Muscle layer of colon (tissue), 2 donors: ENCODE measurements around the gene RNF222.
"Not testable (repeated sequence)": the region's sequence is repeated elsewhere in the genome, so short reads cannot be mapped to it uniquely, and the experiment has no call there.

Experiments
- H3K27ac ChIP-seq: one replicate; pipeline ENCODE4 v1.7.0; 2013; ENCODE audit warnings: low read depth, mild to moderate bottlenecking, low read length, moderate library complexity
- H3K27me3 ChIP-seq, 2 donors: one replicate each; pipeline ENCODE4 v1.7.0; 2013; ENCODE audit warnings: low read length in 2 of 2, mild to moderate bottlenecking in 2 of 2; ENCODE audit not compliant: insufficient read depth in 2 of 2, control insufficient read depth in 1 of 2
- H3K36me3 ChIP-seq: one replicate; pipeline ENCODE4 v1.7.0; 2013; ENCODE audit warnings: mild to moderate bottlenecking, low read length; ENCODE audit not compliant: insufficient read depth
- H3K4me1 ChIP-seq: one replicate; pipeline ENCODE4 v1.7.0; 2013; ENCODE audit warnings: mild to moderate bottlenecking, low read length; ENCODE audit not compliant: insufficient read depth
- H3K4me3 ChIP-seq, 2 donors: one replicate each; pipeline ENCODE4 v1.7.0; 2013; ENCODE audit warnings: low read length in 2 of 2, low read depth in 1 of 2, mild to moderate bottlenecking in 1 of 2, moderate library complexity in 1 of 2
- H3K9ac ChIP-seq: one replicate; pipeline ENCODE4 v1.7.0; 2013; ENCODE audit warnings: low read length
- H3K9me3 ChIP-seq: one replicate; pipeline ENCODE4 v1.7.0; 2013; ENCODE audit warnings: mild to moderate bottlenecking, low read length
- donor health status: abdominal sarcoma.
- donor health status: Adenocarcinoma of cecum.

The RNF222 gene

GRCh38 chr17:8360260-8360659, 37.4 kb downstream of the RNF222 start:
- Histone ChIP-seq H3K27me3 (no peaks in the 10 kb centered on the region), H3K27ac (no peak overlapping the region), H3K4me1 (no peaks in the 10 kb centered on the region), H3K36me3 (no peaks in the 10 kb centered on the region), H3K9ac (no peak overlapping the region), H3K9me3 (no peaks in the 10 kb centered on the region), H3K4me3 (no peak overlapping the region)

- H3K4me1 ChIP-seq = no peaks in the 10 kb centered on the region
- H3K9ac ChIP-seq = no peak overlapping the region
- no peaks in the 10 kb centered on the region for H3K27me3 ChIP-seq
- H3K4me3 ChIP-seq = no peak overlapping the region
- H3K27ac ChIP-seq = no peak overlapping the region
- no peaks in the 10 kb centered on the region for H3K9me3 ChIP-seq
- H3K36me3 ChIP-seq = no peaks in the 10 kb centered on the region
Measured at GRCh38 chr17:8359769-8360168, 37.9 kb downstream of the RNF222 start.

DNA sequence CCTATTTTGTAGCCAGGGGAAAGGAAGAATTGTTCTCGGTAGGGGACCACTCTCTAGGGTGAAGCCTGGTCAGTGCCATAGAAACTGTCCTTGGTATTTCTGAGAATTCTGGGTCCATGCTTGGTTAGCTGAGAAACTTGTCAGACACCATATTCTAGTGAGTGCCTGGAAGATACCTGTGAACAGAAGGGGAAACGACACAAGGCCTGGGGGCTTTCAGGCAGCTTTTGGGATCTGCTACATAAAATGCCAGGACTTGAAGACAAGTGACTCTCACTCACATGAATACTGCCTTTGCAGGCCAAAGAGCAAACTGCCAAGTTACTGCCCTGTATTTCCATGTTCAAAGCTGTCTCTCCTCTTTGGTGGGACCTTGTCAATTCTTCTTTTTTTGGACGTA, 39.7 kb downstream of the RNF222 start:
- Histone ChIP-seq H3K27me3 (no peaks in the 10 kb centered on the region), H3K9ac (no peak overlapping the region), H3K27ac (no peak overlapping the region), H3K9me3 (no peaks in the 10 kb centered on the region), H3K4me3 (no peak overlapping the region), H3K4me1 (no peaks in the 10 kb centered on the region), H3K36me3 (no peaks in the 10 kb centered on the region)

DNA sequence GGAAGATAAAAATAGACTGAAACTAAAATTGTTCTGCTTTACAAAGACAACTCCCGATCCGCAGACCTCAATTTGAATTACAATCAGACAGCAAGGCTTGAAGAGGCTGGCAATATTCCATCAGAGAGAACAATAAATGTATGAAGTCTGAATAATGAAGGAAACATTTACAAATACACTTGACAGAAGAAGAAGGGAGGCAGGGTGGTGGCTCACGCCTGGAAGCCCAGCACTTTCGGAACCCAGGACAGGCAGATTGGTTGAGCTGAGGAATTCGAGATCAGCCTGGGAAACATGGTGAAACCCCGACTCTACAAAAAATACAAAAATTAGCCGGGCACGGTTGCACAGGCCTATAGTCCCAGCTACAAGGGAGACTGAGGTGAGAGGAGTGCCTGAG, 43.4 kb downstream of the RNF222 start:
- no peaks in the 10 kb centered on the region for H3K27me3 ChIP-seq
- H3K36me3 ChIP-seq = no peaks in the 10 kb centered on the region
- H3K4me3 ChIP-seq = no peak overlapping the region
- no peaks in the 10 kb centered on the region for H3K9me3 ChIP-seq
- no peak overlapping the region for H3K27ac ChIP-seq
- H3K4me1 ChIP-seq = no peaks in the 10 kb centered on the region
- no peak overlapping the region for H3K9ac ChIP-seq

GRCh38 chr17:8353736-8354135, 43.9 kb downstream of the RNF222 start:
- H3K9ac ChIP-seq = no peak overlapping the region
- no peaks in the 10 kb centered on the region for H3K4me1 ChIP-seq
- no peak overlapping the region for H3K27ac ChIP-seq

GRCh38 chr17:8350339-8350738, 47.3 kb downstream of the RNF222 start:
- H3K4me1 ChIP-seq = no peaks in the 10 kb centered on the region
- H3K4me3 ChIP-seq = no peak overlapping the region
- no peaks in the 10 kb centered on the region for H3K9me3 ChIP-seq
- H3K36me3 ChIP-seq = no peaks in the 10 kb centered on the region
- no peak overlapping the region for H3K27ac ChIP-seq
- no peak overlapping the region for H3K9ac ChIP-seq
- H3K27me3 ChIP-seq = no peaks in the 10 kb centered on the region

More at GRCh38 chr17:8353736-8354135, 43.9 kb downstream of the RNF222 start:
- no peaks in the 10 kb centered on the region for H3K36me3 ChIP-seq
- H3K27me3 ChIP-seq = no peaks in the 10 kb centered on the region
- no peak overlapping the region for H3K4me3 ChIP-seq
- no peaks in the 10 kb centered on the region for H3K9me3 ChIP-seq

DNA sequence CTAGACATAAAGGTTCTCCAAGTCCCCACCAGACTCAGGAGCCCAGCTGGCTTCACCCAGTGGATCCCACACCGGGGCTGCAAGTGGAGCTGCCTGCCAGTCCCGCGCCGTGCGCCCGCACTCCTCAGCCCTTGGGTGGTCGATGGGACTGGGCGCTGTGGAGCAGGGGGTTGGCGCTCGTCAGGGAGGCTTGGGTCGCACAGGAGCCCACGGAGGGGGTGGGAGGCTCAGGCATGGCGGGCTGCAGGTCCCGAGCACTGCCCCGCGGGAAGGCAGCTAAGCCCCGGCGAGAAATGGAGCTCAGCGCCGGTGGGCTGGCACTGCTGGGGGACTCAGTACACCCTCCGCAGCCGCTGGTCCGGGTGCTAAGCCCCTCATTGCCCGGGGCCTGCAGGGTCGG, 50.6 kb downstream of the RNF222 start:
- not testable (repeated sequence) for H3K9ac ChIP-seq, H3K4me1 ChIP-seq, H3K4me3 ChIP-seq, H3K27me3 ChIP-seq, H3K9me3 ChIP-seq, H3K36me3 ChIP-seq, H3K27ac ChIP-seq

DNA sequence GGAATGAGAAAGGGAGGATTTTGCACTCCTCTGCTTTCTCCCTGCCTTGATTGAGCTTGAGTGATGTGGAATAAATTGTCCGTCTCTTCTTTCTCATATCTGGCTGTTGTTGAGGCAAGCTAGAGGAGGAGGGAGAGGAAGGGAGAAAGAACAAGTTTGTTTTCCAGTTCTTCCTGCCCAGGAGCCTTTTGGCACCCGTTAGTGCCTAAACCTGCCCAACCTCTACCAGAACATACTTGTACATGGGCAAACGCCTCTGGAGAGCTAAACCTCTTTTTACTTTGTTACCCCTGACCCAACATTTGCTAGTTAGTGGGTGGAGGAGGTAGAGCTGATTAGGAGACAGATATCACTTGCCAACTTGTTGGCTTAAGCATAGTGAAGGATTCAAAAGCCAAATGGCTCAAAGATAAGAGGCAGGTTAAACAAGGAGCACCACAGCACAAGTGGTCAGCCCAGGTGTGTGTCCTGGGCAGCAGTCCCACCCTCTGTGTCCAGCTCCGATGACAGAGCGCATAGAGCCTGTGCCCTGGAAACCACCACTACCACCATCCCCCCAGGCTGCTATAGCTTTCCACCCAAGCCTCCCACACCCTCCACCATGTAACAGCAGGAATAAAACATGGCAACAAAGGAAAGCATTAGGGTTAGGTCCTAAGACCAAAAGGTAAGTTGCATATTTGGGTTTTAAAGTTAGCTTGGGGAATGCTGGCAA, 51.5 kb downstream of the RNF222 start:
- H3K27ac ChIP-seq = no peak overlapping the region
- H3K9ac ChIP-seq = no peak overlapping the region
- H3K27me3 ChIP-seq = no peaks in the 10 kb centered on the region
- H3K4me3 ChIP-seq = no peak overlapping the region
- H3K36me3 ChIP-seq = no peaks in the 10 kb centered on the region
- no peaks in the 10 kb centered on the region for H3K9me3 ChIP-seq
- no peaks in the 10 kb centered on the region for H3K4me1 ChIP-seq

DNA sequence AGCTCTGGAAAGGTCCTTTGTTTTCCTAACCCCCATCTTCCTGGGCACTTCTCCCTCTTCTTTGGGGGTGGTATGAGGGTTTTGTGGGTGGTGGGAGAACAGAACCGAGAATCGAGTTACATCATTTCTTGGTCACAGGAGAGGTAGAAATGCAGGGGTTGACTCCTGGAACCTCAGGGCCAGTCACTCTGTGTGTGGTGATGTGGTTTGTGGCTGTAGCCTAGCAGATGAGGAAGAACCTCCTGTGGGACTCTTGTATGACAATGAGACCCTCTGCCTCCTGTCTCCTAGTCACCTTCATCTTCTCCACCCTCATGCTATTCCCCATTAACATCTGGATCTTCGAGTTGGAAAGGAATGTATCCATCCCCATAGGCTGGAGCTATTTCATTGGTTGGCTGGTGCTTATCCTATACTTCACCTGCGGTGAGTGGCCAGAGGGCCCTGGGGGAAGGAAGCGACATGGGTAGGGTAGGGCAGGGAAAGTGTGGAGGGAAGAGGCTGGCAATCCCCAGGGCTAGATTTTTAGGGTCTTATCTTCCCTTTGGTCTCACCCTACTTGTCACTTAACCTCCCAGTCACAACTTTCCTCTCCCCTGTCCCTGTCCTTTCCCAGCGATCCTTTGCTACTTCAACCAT, 52.5 kb downstream of the RNF222 start:
- H3K36me3 ChIP-seq = no peaks in the 10 kb centered on the region
- H3K27me3 ChIP-seq = no peaks in the 10 kb centered on the region
- no peak overlapping the region for H3K27ac ChIP-seq
- H3K9me3 ChIP-seq = no peaks in the 10 kb centered on the region
- H3K4me3 ChIP-seq = no peak overlapping the region
- H3K4me1 ChIP-seq = no peaks in the 10 kb centered on the region
- no peak overlapping the region for H3K9ac ChIP-seq

GRCh38 chr17:8341456-8341855, 56.2 kb downstream of the RNF222 start:
- Histone ChIP-seq H3K9me3 (no peaks in the 10 kb centered on the region), H3K4me1 (no peaks in the 10 kb centered on the region), H3K27ac (no peak overlapping the region), H3K27me3 (no peaks in the 10 kb centered on the region), H3K9ac (no peak overlapping the region), H3K4me3 (no peak overlapping the region), H3K36me3 (no peaks in the 10 kb centered on the region)
